ENCODE measurements around the gene L3MBTL4. TPM values are rescaled to one million over a fixed set of nuclear protein-coding genes. Genes with fewer than 3 reads are reported as not detected.

L3MBTL4 gene
- total RNA-seq, 1 experiment from 2014 or later, result 2.1 TPM

DNA sequence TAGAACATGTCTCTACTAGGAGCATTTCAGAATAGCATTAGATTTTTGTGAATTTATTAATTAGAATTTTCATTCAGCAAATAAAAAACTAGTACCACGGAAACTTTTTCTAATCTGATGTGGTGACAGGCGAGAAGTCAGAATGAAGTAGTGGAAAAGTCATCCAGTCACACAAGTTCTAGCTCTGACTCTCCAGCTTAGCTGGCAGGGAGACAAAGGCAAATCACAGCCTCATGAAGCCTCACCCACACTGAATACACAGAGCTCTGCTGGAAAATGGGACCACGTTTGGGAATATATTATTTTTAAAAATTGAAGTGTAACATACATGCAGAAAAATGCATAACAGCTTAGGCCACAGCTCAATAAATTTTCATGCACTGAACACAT is 86.1 kb downstream of the L3MBTL4 start:
- Mint-ChIP-seq H3K27ac (ENCODE audit: unreplicated experiment) (no peak overlapping the region), H3K27me3 (ENCODE audit: unreplicated experiment) (no peaks in the 10 kb centered on the region), H3K36me3 (ENCODE audit: insufficient read depth, unreplicated experiment) (no peaks in the 10 kb centered on the region), H3K9me3 (ENCODE audit: low read depth, unreplicated experiment) (peaks cover 3% of the 10 kb centered on the region), H3K4me1 (ENCODE audit: low read depth, unreplicated experiment) (no peaks in the 10 kb centered on the region), H3K4me3 (ENCODE audit: low read depth, unreplicated experiment) (no peak overlapping the region)
- no peak for DNase-seq
- TF ChIP-seq, protein P1, sequence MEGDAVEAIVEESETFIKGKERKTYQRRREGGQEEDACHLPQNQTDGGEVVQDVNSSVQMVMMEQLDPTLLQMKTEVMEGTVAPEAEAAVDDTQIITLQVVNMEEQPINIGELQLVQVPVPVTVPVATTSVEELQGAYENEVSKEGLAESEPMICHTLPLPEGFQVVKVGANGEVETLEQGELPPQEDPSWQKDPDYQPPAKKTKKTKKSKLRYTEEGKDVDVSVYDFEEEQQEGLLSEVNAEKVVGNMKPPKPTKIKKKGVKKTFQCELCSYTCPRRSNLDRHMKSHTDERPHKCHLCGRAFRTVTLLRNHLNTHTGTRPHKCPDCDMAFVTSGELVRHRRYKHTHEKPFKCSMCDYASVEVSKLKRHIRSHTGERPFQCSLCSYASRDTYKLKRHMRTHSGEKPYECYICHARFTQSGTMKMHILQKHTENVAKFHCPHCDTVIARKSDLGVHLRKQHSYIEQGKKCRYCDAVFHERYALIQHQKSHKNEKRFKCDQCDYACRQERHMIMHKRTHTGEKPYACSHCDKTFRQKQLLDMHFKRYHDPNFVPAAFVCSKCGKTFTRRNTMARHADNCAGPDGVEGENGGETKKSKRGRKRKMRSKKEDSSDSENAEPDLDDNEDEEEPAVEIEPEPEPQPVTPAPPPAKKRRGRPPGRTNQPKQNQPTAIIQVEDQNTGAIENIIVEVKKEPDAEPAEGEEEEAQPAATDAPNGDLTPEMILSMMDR (IDR thresholded peaks at IDR 0.05; ENCODE audit: unreplicated experiment), result no peak
- intact Hi-C loops (cut with micrococcal nuclease; ENCODE audit: unreplicated experiment), result no loop called here
- CTCF ChIA-PET, result interaction anchor here (0.7 kb wide), 1 partner anchor 731 kb away, joined by 4 read pairs; no protein-coding TSS in a partner anchor
- BruUV-seq (replicated peaks), result no TSS peak

DNA sequence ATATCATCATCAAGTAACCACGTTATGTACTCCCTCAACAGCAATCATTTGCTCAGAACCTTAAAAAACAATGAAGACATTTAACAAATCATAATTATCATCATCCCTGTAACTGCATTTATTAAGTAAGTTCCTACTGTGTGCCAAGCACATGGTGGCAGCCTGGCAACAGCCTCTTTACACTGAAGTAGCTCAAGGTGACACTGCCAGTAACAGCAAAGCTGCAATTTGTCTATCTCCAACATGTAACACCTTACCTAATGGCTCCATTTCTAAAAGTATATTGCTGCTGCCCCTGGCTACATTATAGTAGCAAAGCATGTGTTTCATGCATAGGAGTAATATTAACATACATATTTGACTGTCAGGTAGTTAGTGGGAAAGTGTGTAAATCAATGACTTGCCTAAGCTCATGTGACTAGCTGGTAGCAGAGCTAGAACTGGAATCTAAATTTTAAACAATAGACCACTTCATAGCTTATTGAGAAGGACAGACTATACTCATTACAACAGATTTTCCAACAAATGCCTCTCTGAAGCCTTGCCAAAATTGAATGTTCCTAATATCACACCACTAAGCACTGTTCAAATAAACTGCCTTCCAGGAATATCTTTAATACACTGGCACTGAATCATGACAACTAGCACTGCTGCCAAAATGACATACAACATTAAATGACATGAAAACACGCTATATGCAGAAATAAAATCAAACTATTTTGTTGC is 86.7 kb downstream of the L3MBTL4 start:
- DNase-seq, result no peak
- no peaks in the 10 kb centered on the region for H3K36me3 Mint-ChIP-seq (ENCODE audit: insufficient read depth, unreplicated experiment)
- CTCF ChIA-PET, result interaction anchor here (0.7 kb wide), 1 partner anchor 730 kb away, joined by 4 read pairs; no protein-coding TSS in a partner anchor
- no TSS peak for BruUV-seq (replicated peaks)
- TF ChIP-seq, protein P1 (IDR thresholded peaks at IDR 0.05; ENCODE audit: unreplicated experiment), result no peak
- no peak overlapping the region for H3K4me3 Mint-ChIP-seq (ENCODE audit: low read depth, unreplicated experiment)
- no peak overlapping the region for H3K27ac Mint-ChIP-seq (ENCODE audit: unreplicated experiment)
- intact Hi-C loops (cut with micrococcal nuclease; ENCODE audit: unreplicated experiment), result no loop called here
- no peaks in the 10 kb centered on the region for H3K4me1 Mint-ChIP-seq (ENCODE audit: low read depth, unreplicated experiment)
- no peaks in the 10 kb centered on the region for H3K27me3 Mint-ChIP-seq (ENCODE audit: unreplicated experiment)
- H3K9me3 Mint-ChIP-seq (ENCODE audit: low read depth, unreplicated experiment), result peaks cover 9% of the 10 kb centered on the region

- no peaks in the 10 kb centered on the region for H3K4me1 Mint-ChIP-seq (ENCODE audit: low read depth, unreplicated experiment)
- no peak overlapping the region for H3K4me3 Mint-ChIP-seq (ENCODE audit: low read depth, unreplicated experiment)
- H3K27ac Mint-ChIP-seq (ENCODE audit: unreplicated experiment), result no peak overlapping the region
- DNase-seq, result no peak
- intact Hi-C loops (cut with micrococcal nuclease; ENCODE audit: unreplicated experiment), result no loop called here
- no TSS peak for BruUV-seq (replicated peaks)
- H3K27me3 Mint-ChIP-seq (ENCODE audit: unreplicated experiment), result no peaks in the 10 kb centered on the region
- no peaks in the 10 kb centered on the region for H3K36me3 Mint-ChIP-seq (ENCODE audit: insufficient read depth, unreplicated experiment)
- TF ChIP-seq, protein P1 (IDR thresholded peaks at IDR 0.05; ENCODE audit: unreplicated experiment), result no peak
- CTCF ChIA-PET, result no interaction called here
- H3K9me3 Mint-ChIP-seq (ENCODE audit: low read depth, unreplicated experiment), result peaks cover 12% of the 10 kb centered on the region
These were observed 87.2 kb downstream of the L3MBTL4 start for GRCh38 chr18:6327485-6327884.

GRCh38 chr18:6326566-6326965 is 88.1 kb downstream of the L3MBTL4 start:
- H3K4me3 Mint-ChIP-seq (ENCODE audit: low read depth, unreplicated experiment), result no peak overlapping the region
- intact Hi-C loops (cut with micrococcal nuclease; ENCODE audit: unreplicated experiment), result no loop called here
- CTCF ChIA-PET, result no interaction called here
- H3K4me1 Mint-ChIP-seq (ENCODE audit: low read depth, unreplicated experiment), result no peaks in the 10 kb centered on the region
- no peaks in the 10 kb centered on the region for H3K36me3 Mint-ChIP-seq (ENCODE audit: insufficient read depth, unreplicated experiment)
- no peaks in the 10 kb centered on the region for H3K27me3 Mint-ChIP-seq (ENCODE audit: unreplicated experiment)
- TF ChIP-seq, protein P1 (IDR thresholded peaks at IDR 0.05; ENCODE audit: unreplicated experiment), result no peak
- DNase-seq, result no peak
- H3K27ac Mint-ChIP-seq (ENCODE audit: unreplicated experiment), result no peak overlapping the region
- H3K9me3 Mint-ChIP-seq (ENCODE audit: low read depth, unreplicated experiment), result peaks cover 16% of the 10 kb centered on the region
- BruUV-seq (replicated peaks), result no TSS peak

Measured in Calu3 (cell line).